Lung (tissue), 12 donors: ENCODE measurements around the gene OPRL1. TPM values are rescaled to one million over a fixed set of nuclear protein-coding genes. Genes with fewer than 3 reads are reported as not detected.

Experiments
- ATAC-seq: fragments of 200-7000 bp; cut with Tn5 transposase; one replicate; pipeline ENCODE4 v1.9.1; 2020; ENCODE audit warnings: moderate number of reproducible peaks; ENCODE audit not compliant: insufficient read depth, low FRiP score
- DNase-seq, 3 donors: peaks; one replicate each; pipeline ENCODE4 v3.0.0-alpha.2; 2013 to 2017
- H3K27ac ChIP-seq, 2 donors: one replicate each; pipeline ENCODE4 v1.5.1; 2013; ENCODE audit warnings: mild to moderate bottlenecking in 2 of 2, moderate library complexity in 2 of 2, control low read depth in 1 of 2, inconsistent platforms in 1 of 2, low read depth in 1 of 2, low read length in 1 of 2
- H3K27me3 ChIP-seq, 3 donors: one replicate each; pipeline ENCODE4 v1.5.1; 2013; ENCODE audit warnings: low read length in 2 of 3; ENCODE audit not compliant: control insufficient read depth in 3 of 3, insufficient read depth in 3 of 3
- H3K36me3 ChIP-seq, 4 donors: one replicate each; pipeline ENCODE4 v1.5.1; 2013; ENCODE audit warnings: low read length in 4 of 4, mild to moderate bottlenecking in 1 of 4, moderate library complexity in 1 of 4; ENCODE audit not compliant: control insufficient read depth in 4 of 4, insufficient read depth in 4 of 4
- H3K4me1 ChIP-seq, 5 donors: one replicate each; pipeline ENCODE4 v1.5.1; 2013; ENCODE audit warnings: low read length in 5 of 5, mild to moderate bottlenecking in 2 of 5, moderate library complexity in 1 of 5; ENCODE audit not compliant: control insufficient read depth in 5 of 5, insufficient read depth in 5 of 5
- H3K4me3 ChIP-seq: one replicate; pipeline ENCODE4 v1.5.1; 2013; ENCODE audit warnings: mild to moderate bottlenecking, control low read depth, moderate library complexity
- H3K9ac ChIP-seq, 2 donors: one replicate each; pipeline ENCODE4 v1.5.1; 2013; ENCODE audit warnings: low read length in 2 of 2, control low read depth in 1 of 2; ENCODE audit not compliant: insufficient read depth in 1 of 2
- H3K9me3 ChIP-seq, 4 donors: one replicate each; pipeline ENCODE4 v1.5.1; 2013; ENCODE audit warnings: low read length in 3 of 4, mild to moderate bottlenecking in 1 of 4, moderate library complexity in 1 of 4; ENCODE audit not compliant: control insufficient read depth in 4 of 4, insufficient read depth in 3 of 4
- CTCF ChIP-seq: IDR thresholded peaks from 2 replicates; pipeline ENCODE4 v1.5.1; 2012; ENCODE audit warnings: mild to moderate bottlenecking; ENCODE audit errors: control extremely low read depth, extremely low read depth
- WGBS, 2 donors: extraction: QIAGEN DNeasy Blood & Tissue Kit; methylation state at CpG; one replicate each; pipeline ENCODE4 v1.1.7; 2013; 5-methylcytosine and 5-hydroxymethylcytosine counted together
- polyA plus RNA-seq, 2 donors: library from polyadenylated mRNA; stranded (reverse); fragments of 200-250 nt; gene quantifications; one replicate each; pipeline ENCODE4 v1.2.1, GENCODE V29; 2013
- total RNA-seq, 2 donors: library from RNA; depleted of rRNA in 1 of 2; stranded (reverse); fragments of >200 nt in 1 of 2; gene quantifications; one replicate each; pipeline ENCODE4 v1.2.1, GENCODE V29; 2014 to 2021
- donor health status: control.
- donor health status: control.
- donor health status: Bipolar disorder and iron deficiency.
- donor health status: healthy.
- donor health status: DM: yes; HTN: yes; CAD: no.

OPRL1 gene
- total and polyA plus RNA-seq, 4 donors, result 0.45 to 3.1 (median 2.1) TPM

- Histone ChIP-seq H3K9ac (no peak overlapping the region), H3K9me3 (no peaks in the 10 kb centered on the region), H3K27ac (no peak overlapping the region), H3K4me3 (no peak overlapping the region), H3K27me3 (peaks cover 0 to 16% (median 5%) of the 10 kb centered on the region in 3 donors), H3K4me1 (no peaks in the 10 kb centered on the region), H3K36me3 (no peaks in the 10 kb centered on the region)
- ATAC-seq (no peak), DNase-seq (no peak)
- TF ChIP-seq CTCF, result no peak
- WGBS, 2 donors, result 77 to 80% methylated on average over 6 of the region's 6 CpGs
Observed at GRCh38 chr20:64096535-64096934, 16.7 kb downstream of the OPRL1 start.

GRCh38 chr20:64098471-64099013 lies 18.7 kb downstream of the OPRL1 start:
- no peaks in the 10 kb centered on the region for H3K4me1 ChIP-seq
- 96 to 97% methylated on average over 27 to 28 of the region's 28 CpGs for WGBS, 2 donors
- no peak for TF ChIP-seq CTCF
- no peaks in the 10 kb centered on the region for H3K9me3 ChIP-seq
- H3K27ac ChIP-seq, result no peak overlapping the region
- no peak overlapping the region for H3K4me3 ChIP-seq
- ATAC-seq, result no peak
- H3K9ac ChIP-seq, result no peak overlapping the region
- H3K27me3 ChIP-seq, result peaks cover 0 to 17% (median 6%) of the 10 kb centered on the region in 3 donors
- no peaks in the 10 kb centered on the region for H3K36me3 ChIP-seq
- DNase-seq, result no peak

- H3K36me3 ChIP-seq, result no peaks in the 10 kb centered on the region
- DNase-seq (no peak), ATAC-seq (no peak)
- H3K4me1 ChIP-seq, result no peaks in the 10 kb centered on the region
- no peak overlapping the region for H3K9ac ChIP-seq
- no peaks in the 10 kb centered on the region for H3K9me3 ChIP-seq
- 88 to 93% methylated on average over 21 of the region's 21 CpGs for WGBS, 2 donors
- no peak overlapping the region for H3K4me3 ChIP-seq
- no peak overlapping the region for H3K27ac ChIP-seq
- H3K27me3 ChIP-seq, result peaks cover 5 to 17% (median 6%) of the 10 kb centered on the region in 3 donors
- TF ChIP-seq CTCF, result no peak
Observed at GRCh38 chr20:64099086-64099786, 19.4 kb downstream of the OPRL1 start.
